K562 (cell line): ENCODE data around the gene TREH. TPM values are rescaled to one million over a fixed set of nuclear protein-coding genes. Genes with fewer than 3 reads are reported as not detected.
A peak's percentile ranks its signal among the peaks of the same experiment; 100 is the strongest.

Source experiments
- CBFA2T3 ChIP-seq: fragments of 450-650 bp; IDR thresholded peaks from 2 replicates; pipeline ENCODE4 v1.6.1; 2017
- CBX1 ChIP-seq: sonication (generic); IDR thresholded peaks from 2 replicates; pipeline ENCODE4 v1.6.1; 2016; ENCODE audit warnings: antibody characterized with exemption, low read depth, mild to moderate bottlenecking
- FOXA3 ChIP-seq, 2 experiments: fragments of 450-650 bp in 1 of 2; sonication (generic) in 1 of 2; formaldehyde crosslinking; IDR thresholded peaks in 1 of 2; conservative IDR thresholded peaks in 1 of 2; 2 replicates each; pipeline versions ENCODE4 v1.4.0 to v1.8.0; 2020 to 2022; ENCODE audit warnings: mild to moderate bottlenecking in 2 of 2, missing genetic modification reagents in 1 of 2
- FUS ChIP-seq: fragments of 200-400 bp; formaldehyde crosslinking; optimal IDR thresholded peaks from 2 replicates; pipeline ENCODE3; 2017; ENCODE audit warnings: low read depth, low read length
- GABPB1 ChIP-seq: sonication (generic); formaldehyde crosslinking; IDR thresholded peaks from 2 replicates; pipeline ENCODE4 v1.8.0; 2022; ENCODE audit warnings: mild to moderate bottlenecking, missing genetic modification reagents
- HLTF ChIP-seq: fragments of 450-650 bp; IDR thresholded peaks from 2 replicates; pipeline ENCODE4 v1.6.1; 2016
- HNRNPL ChIP-seq: fragments of 200-400 bp; formaldehyde crosslinking; IDR thresholded peaks from 2 replicates; pipeline ENCODE4 v1.6.1; 2017; ENCODE audit warnings: low read depth, mild to moderate bottlenecking, low read length
- KLF10 ChIP-seq: fragments of 250-450 bp; sonication (Bioruptor Pico); IDR thresholded peaks from 2 replicates; pipeline ENCODE4 v1.6.1; 2021; ENCODE audit warnings: matching md5 sums
- MCM7 ChIP-seq, 2 experiments: fragments of 450-650 bp; IDR thresholded peaks; 2 replicates each; pipeline ENCODE4 v1.6.1; 2016 to 2018
- MECOM ChIP-seq: fragments of 250-450 bp; sonication (Bioruptor Pico); IDR thresholded peaks from 2 replicates; pipeline ENCODE4 v1.8.0; 2022; ENCODE audit warnings: inconsistent platforms
- MYNN ChIP-seq, 2 experiments: sonication (generic); formaldehyde crosslinking in 1 of 2; IDR thresholded peaks; 2 replicates each; pipeline versions ENCODE4 v1.5.0 to v1.6.1; 2016 to 2020; ENCODE audit warnings: antibody characterized with exemption in 1 of 2, missing genetic modification reagents in 1 of 2
- NFRKB ChIP-seq: fragments of 450-650 bp; IDR thresholded peaks from 2 replicates; pipeline ENCODE4 v1.6.1; 2016; ENCODE audit warnings: low read depth
- PML ChIP-seq: IDR thresholded peaks from 2 replicates; pipeline ENCODE4 v1.6.1; 2012; ENCODE audit warnings: low read length, inconsistent platforms
- PYGO2 ChIP-seq: fragments of 450-650 bp; IDR thresholded peaks from 2 replicates; pipeline ENCODE4 v1.6.1; 2016; ENCODE audit warnings: mild to moderate bottlenecking, missing genetic modification characterization, moderate library complexity, missing compliant biosample characterization
- RBM34 ChIP-seq: fragments of 200-400 bp; formaldehyde crosslinking; IDR thresholded peaks from 2 replicates; pipeline ENCODE4 v1.6.1; 2018; ENCODE audit warnings: low read length, borderline replicate concordance; ENCODE audit not compliant: insufficient read depth
- SIX5 ChIP-seq, 2 experiments: IDR thresholded peaks; 2 replicates each; pipeline ENCODE4 v1.6.1; 2011; ENCODE audit warnings: low read length in 2 of 2, borderline replicate concordance in 1 of 2, low read depth in 1 of 2, mild to moderate bottlenecking in 1 of 2, moderate library complexity in 1 of 2; ENCODE audit not compliant: insufficient read depth in 1 of 2
- SMAD3 ChIP-seq: fragments of 450-650 bp; formaldehyde crosslinking; conservative IDR thresholded peaks from 2 replicates; pipeline ENCODE4 v1.4.0; 2020; ENCODE audit warnings: mild to moderate bottlenecking
- TAF1 ChIP-seq: IDR thresholded peaks from 2 replicates; pipeline ENCODE4 v1.6.1; 2011; ENCODE audit warnings: mild to moderate bottlenecking, low read length, moderate library complexity; ENCODE audit not compliant: insufficient read depth, control insufficient read depth, severe bottlenecking; ENCODE audit errors: extremely low read depth
- TBL1XR1 ChIP-seq, 2 experiments: IDR thresholded peaks; 2 replicates each; pipeline ENCODE4 v1.6.1; 2012; ENCODE audit warnings: improper control_type of control experiment in 2 of 2, low read length in 2 of 2, mild to moderate bottlenecking in 1 of 2
- TCF7 ChIP-seq: sonication (generic); IDR thresholded peaks from 2 replicates; pipeline ENCODE4 v1.6.1; 2016; ENCODE audit warnings: antibody characterized with exemption, borderline replicate concordance
- ZNF668 ChIP-seq: fragments of 250-450 bp; sonication (Bioruptor Pico); IDR thresholded peaks from 2 replicates; pipeline ENCODE4 v1.8.0; 2022; ENCODE audit warnings: mild to moderate bottlenecking, inconsistent platforms
- polyA plus RNA-seq, 8 experiments: library from polyadenylated mRNA; depleted of rRNA in 4 of 8; stranded (reverse) in 5 of 8; unstranded in 3 of 8; fragments of >200 nt; fragmentation: Nextera tagmentation in 2 of 8; fragmentation: Illumina TruSeq in 1 of 8; extraction: Ambion mirVana in 2 of 8; extraction: Trizol in 1 of 8; gene quantifications; 2 replicates each; pipeline versions ENCODE4 v1.2.1 to v1.2.3, GENCODE V29; 2011 to 2014; ENCODE audit warnings: inconsistent platforms in 1 of 8, missing spikeins in 1 of 8
- total RNA-seq, 7 experiments: library from RNA; depleted of rRNA in 6 of 7; stranded (reverse); fragments of >200 nt in 6 of 7; fragmentation: Illumina TruSeq in 2 of 7; extraction: Trizol in 2 of 7; gene quantifications; 2 replicates each; pipeline versions ENCODE4 v1.2.1 to v1.2.3, GENCODE V29; 2011 to 2021; ENCODE audit warnings: low replicate concordance in 1 of 7
- TF ChIP-seq, protein P1 (sequence below): fragments of 250-450 bp; sonication (Bioruptor Pico); IDR thresholded peaks from 2 replicates; pipeline ENCODE4 v1.5.0; 2021; ENCODE audit warnings: mild to moderate bottlenecking, borderline replicate concordance
- TF ChIP-seq, protein P2 (sequence below): fragments of 250-450 bp; sonication (Bioruptor Pico); IDR thresholded peaks from 2 replicates; pipeline ENCODE4 v1.4.0; 2020
- TF ChIP-seq, protein P3 (sequence below): sonication (generic); formaldehyde crosslinking; IDR thresholded peaks from 2 replicates; pipeline ENCODE4 v1.8.1; 2023; ENCODE audit warnings: mild to moderate bottlenecking, missing genetic modification reagents

Gene TREH
- total and polyA plus RNA-seq, 9 of the 15 experiments (the other 6 are each of a cell fraction or from before 2014, with no cell fraction given), result 0.09 to 0.20 (median 0.11) TPM; not detected in 6

DNA sequence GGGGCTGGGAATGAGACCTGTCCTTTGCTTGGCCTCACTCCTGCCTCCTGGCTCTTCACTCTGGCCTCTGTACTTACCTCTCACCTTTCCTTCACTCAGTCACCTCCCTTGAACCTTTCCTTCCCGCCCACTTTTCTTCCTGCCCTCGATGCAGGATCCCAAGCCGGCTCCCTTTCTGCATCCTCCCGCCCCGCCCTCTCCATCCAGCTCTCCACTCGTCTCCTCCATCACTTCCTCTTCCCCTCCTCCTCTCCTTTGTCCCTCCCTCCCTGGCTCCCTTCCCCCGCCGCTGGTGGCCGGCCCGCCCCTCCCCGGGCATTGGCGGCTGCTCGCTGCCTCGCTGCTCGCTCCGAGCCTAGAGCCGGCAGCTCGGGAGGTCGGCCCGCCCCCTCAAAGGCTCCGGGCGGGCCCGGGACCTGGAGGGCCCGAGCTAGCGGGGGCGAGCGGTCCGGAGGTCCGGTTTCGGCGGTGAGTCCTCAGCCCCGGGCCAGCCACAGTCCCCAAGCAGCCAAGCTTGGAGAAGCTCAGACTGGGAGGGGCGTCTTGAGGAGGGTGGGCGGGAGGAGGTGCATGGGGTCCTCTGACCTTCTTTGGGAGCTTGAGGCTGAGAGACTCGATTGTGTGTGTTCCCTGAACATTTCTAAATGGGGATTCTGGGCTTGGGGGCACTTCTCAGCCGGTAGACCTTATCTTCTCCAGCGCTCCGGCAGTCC lies 58.2 kb downstream of the TREH start (continued):
- TF ChIP-seq GABPB1 (CRISPR knock-in tag), result peak; percentile 70
- TF ChIP-seq MCM7 (IDR thresholded peaks at IDR 0.05), result no peak
- no peak for TF ChIP-seq TBL1XR1 (IDR thresholded peaks at IDR 0.05; ENCODE audit: low read length in 2 of 2)
- no peak for TF ChIP-seq FOXA3 (CRISPR knock-in tag; conservative IDR thresholded peaks at IDR 0.05 in 1 of 2, IDR thresholded peaks at IDR 0.05 in 1 of 2)
- TF ChIP-seq, protein P1, sequence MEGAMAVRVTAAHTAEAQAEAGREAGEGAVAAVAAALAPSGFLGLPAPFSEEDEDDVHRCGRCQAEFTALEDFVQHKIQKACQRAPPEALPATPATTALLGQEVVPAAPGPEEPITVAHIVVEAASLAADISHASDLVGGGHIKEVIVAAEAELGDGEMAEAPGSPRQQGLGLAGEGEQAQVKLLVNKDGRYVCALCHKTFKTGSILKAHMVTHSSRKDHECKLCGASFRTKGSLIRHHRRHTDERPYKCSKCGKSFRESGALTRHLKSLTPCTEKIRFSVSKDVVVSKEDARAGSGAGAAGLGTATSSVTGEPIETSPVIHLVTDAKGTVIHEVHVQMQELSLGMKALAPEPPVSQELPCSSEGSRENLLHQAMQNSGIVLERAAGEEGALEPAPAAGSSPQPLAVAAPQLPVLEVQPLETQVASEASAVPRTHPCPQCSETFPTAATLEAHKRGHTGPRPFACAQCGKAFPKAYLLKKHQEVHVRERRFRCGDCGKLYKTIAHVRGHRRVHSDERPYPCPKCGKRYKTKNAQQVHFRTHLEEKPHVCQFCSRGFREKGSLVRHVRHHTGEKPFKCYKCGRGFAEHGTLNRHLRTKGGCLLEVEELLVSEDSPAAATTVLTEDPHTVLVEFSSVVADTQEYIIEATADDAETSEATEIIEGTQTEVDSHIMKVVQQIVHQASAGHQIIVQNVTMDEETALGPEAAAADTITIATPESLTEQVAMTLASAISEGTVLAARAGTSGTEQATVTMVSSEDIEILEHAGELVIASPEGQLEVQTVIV (CRISPR knock-in tag), result no peak
- TF ChIP-seq, protein P2, sequence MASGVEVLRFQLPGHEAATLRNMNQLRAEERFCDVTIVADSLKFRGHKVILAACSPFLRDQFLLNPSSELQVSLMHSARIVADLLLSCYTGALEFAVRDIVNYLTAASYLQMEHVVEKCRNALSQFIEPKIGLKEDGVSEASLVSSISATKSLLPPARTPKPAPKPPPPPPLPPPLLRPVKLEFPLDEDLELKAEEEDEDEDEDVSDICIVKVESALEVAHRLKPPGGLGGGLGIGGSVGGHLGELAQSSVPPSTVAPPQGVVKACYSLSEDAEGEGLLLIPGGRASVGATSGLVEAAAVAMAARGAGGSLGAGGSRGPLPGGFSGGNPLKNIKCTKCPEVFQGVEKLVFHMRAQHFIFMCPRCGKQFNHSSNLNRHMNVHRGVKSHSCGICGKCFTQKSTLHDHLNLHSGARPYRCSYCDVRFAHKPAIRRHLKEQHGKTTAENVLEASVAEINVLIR (CRISPR knock-in tag), result no peak
- TF ChIP-seq HNRNPL, result no peak
- TF ChIP-seq CBFA2T3, result no peak
- TF ChIP-seq SMAD3, result no peak
- no peak for TF ChIP-seq SIX5 (IDR thresholded peaks at IDR 0.05; ENCODE audit: borderline replicate concordance in 1 of 2, insufficient read depth in 1 of 2, low read depth in 1 of 2, low read length in 2 of 2)
- peak; percentile 49 for TF ChIP-seq TAF1
- TF ChIP-seq NFRKB, result peak; percentile 44; the same call in 1 of the 2 replicates
- TF ChIP-seq KLF10 (CRISPR knock-in tag), result no peak
- TF ChIP-seq HLTF, result peak; percentile 90; the same call in 1 of the 2 replicates
- no peak for TF ChIP-seq ZNF668 (CRISPR knock-in tag)
- no peak for TF ChIP-seq MYNN (IDR thresholded peaks at IDR 0.05)
- TF ChIP-seq MYNN (CRISPR knock-in tag; IDR thresholded peaks at IDR 0.05), result no peak
- TF ChIP-seq CBX1, result no peak
- TF ChIP-seq, protein P3, sequence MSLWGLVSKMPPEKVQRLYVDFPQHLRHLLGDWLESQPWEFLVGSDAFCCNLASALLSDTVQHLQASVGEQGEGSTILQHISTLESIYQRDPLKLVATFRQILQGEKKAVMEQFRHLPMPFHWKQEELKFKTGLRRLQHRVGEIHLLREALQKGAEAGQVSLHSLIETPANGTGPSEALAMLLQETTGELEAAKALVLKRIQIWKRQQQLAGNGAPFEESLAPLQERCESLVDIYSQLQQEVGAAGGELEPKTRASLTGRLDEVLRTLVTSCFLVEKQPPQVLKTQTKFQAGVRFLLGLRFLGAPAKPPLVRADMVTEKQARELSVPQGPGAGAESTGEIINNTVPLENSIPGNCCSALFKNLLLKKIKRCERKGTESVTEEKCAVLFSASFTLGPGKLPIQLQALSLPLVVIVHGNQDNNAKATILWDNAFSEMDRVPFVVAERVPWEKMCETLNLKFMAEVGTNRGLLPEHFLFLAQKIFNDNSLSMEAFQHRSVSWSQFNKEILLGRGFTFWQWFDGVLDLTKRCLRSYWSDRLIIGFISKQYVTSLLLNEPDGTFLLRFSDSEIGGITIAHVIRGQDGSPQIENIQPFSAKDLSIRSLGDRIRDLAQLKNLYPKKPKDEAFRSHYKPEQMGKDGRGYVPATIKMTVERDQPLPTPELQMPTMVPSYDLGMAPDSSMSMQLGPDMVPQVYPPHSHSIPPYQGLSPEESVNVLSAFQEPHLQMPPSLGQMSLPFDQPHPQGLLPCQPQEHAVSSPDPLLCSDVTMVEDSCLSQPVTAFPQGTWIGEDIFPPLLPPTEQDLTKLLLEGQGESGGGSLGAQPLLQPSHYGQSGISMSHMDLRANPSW, result no peak
- no peak; the same call in 1 of the 2 replicates for TF ChIP-seq TCF7
- TF ChIP-seq MECOM (CRISPR knock-in tag), result no peak
- no peak for TF ChIP-seq RBM34
- no peak for TF ChIP-seq FUS
- TF ChIP-seq PML, result no peak; the same call in 1 of the 2 replicates
- TF ChIP-seq PYGO2 (tag), result no peak
